ENCODE measurements around the gene IL17C. TPM values are rescaled to one million over a fixed set of nuclear protein-coding genes. Genes with fewer than 3 reads are reported as not detected.

Gene IL17C
- total RNA-seq, 1 experiment from 2014 or later, result 0.31 TPM

GRCh38 chr16:88627531-88628411, 10.6 kb upstream of the IL17C start:
- Mint-ChIP-seq H3K4me3 (no peak overlapping the region), H3K4me1 (peaks cover 0 to 20% of the 10 kb centered on the region in 2 experiments; a peak in 3 of 4 replicates), H3K9me3 (no peaks in the 10 kb centered on the region; a peak in 2 of 5 replicates), H3K27me3 (ENCODE audit: low read depth) (no peaks in the 10 kb centered on the region), H3K27ac (0 out of 7 replicates have a peak overlapping the region, but pooled peaks of 1 of the 3 experiments have one; percentile 51), H3K36me3 (ENCODE audit: insufficient read depth in 1 of 3, low read depth in 3 of 3) (peaks cover 23 to 73% (median 67%) of the 10 kb centered on the region in 3 experiments; a peak in 6 of 7 replicates)
- Histone ChIP-seq H3K27ac (ENCODE audit: insufficient read length, low read depth, low read length) (no peak overlapping the region), H3K9me3 (ENCODE audit: control insufficient read depth, low read depth, low read length) (no peaks in the 10 kb centered on the region), H3K56ac (ENCODE audit: insufficient read length, low read depth, low read length) (no peak overlapping the region), H3K23me2 (ENCODE audit: insufficient read length, low read depth, low read length, poor library complexity, severe bottlenecking) (no peaks in the 10 kb centered on the region), H2BK12ac (ENCODE audit: insufficient read length, low read depth, low read length) (no peak overlapping the region), H3K9ac (ENCODE audit: extremely low read depth, insufficient read length, low read length) (no peak overlapping the region), H3K4me1 (ENCODE audit: insufficient read depth, low read length) (no peaks in the 10 kb centered on the region), H3K27me3 (ENCODE audit: insufficient read depth, low read length) (no peaks in the 10 kb centered on the region), H2BK15ac (ENCODE audit: low read depth, low read length) (no peak overlapping the region), H4K20me1 (ENCODE audit: control insufficient read depth, insufficient read depth, insufficient read length) (no peaks in the 10 kb centered on the region), H3K79me2 (ENCODE audit: insufficient read depth, low read length) (no peaks in the 10 kb centered on the region), H2BK20ac (ENCODE audit: low read depth, low read length, poor library complexity, severe bottlenecking) (no peak overlapping the region), H3T11ph (ENCODE audit: low read length) (no peak overlapping the region), H4K91ac (ENCODE audit: insufficient read length, low read depth, low read length) (no peak overlapping the region), H3K18ac (ENCODE audit: insufficient read length, low read depth, low read length) (no peak overlapping the region), H4K8ac (replicated peaks; ENCODE audit: insufficient read length, low read depth, low read length) (no peak overlapping the region), H3K4me2 (ENCODE audit: insufficient read depth, insufficient read length, low read length) (no peak overlapping the region), H3K79me1 (ENCODE audit: insufficient read depth, low read depth, low read length, poor library complexity, severe bottlenecking) (no peaks in the 10 kb centered on the region), H3K4ac (ENCODE audit: low read depth, low read length) (no peak overlapping the region), H3K14ac (ENCODE audit: insufficient read depth, low read length) (no peak overlapping the region), H2BK5ac (ENCODE audit: insufficient read length, low read length) (no peak overlapping the region), H3K23ac (ENCODE audit: insufficient read length, low read depth, low read length) (no peak overlapping the region), H2AFZ (ENCODE audit: low read length) (no peak overlapping the region), H2AK5ac (ENCODE audit: insufficient read length, low read length) (no peak overlapping the region), H2BK120ac (ENCODE audit: low read depth, low read length, poor library complexity, severe bottlenecking) (no peak overlapping the region), H4K5ac (ENCODE audit: insufficient read length, low read depth, low read length) (no peak overlapping the region)
- WGBS (ENCODE audit: extremely low coverage, insufficient read length, low lambda C conversion rate), result no CpG with 5 or more reads among the region's 27 CpGs
- TF ChIP-seq CTCF (conservative IDR thresholded peaks at IDR 0.05), result no peak
- no peak for DNase-seq

Measured in H9 (cell line).